Spleen (tissue), 11 donors: ENCODE measurements around the gene TMED6. TPM values are rescaled to one million over a fixed set of nuclear protein-coding genes. Genes with fewer than 3 reads are reported as not detected.

Experiments used
- DNase-seq: peaks from one replicate; pipeline ENCODE4 v3.0.0-alpha.2; 2020
- H3K27ac ChIP-seq, 8 donors: fragments of 200-600 bp; sonication (generic) in 7 of 8; 1 replicate in 4 of 8; 2 replicates in 4 of 8; pipeline versions ENCODE4 v1.5.0 to v1.8.0; 2016 to 2021; ENCODE audit warnings: inconsistent platforms in 4 of 8, mild to moderate bottlenecking in 4 of 8, moderate library complexity in 1 of 8
- H3K27me3 ChIP-seq, 7 donors: fragments of 200-600 bp; sonication (generic) in 6 of 7; replicated peaks in 1 of 7; 1 replicate in 4 of 7; 2 replicates in 3 of 7; pipeline versions ENCODE4 v1.5.0 to v1.8.0; 2016 to 2021; ENCODE audit warnings: inconsistent platforms in 3 of 7, mild to moderate bottlenecking in 1 of 7
- H3K36me3 ChIP-seq, 6 donors: fragments of 200-600 bp; sonication (generic) in 5 of 6; 1 replicate in 4 of 6; 2 replicates in 2 of 6; pipeline versions ENCODE4 v1.5.0 to v1.8.0; 2016 to 2021; ENCODE audit warnings: inconsistent platforms in 2 of 6
- H3K4me1 ChIP-seq, 6 donors: fragments of 200-600 bp; sonication (generic) in 5 of 6; 1 replicate in 3 of 6; 2 replicates in 3 of 6; pipeline versions ENCODE4 v1.5.0 to v1.8.0; 2016 to 2021; ENCODE audit warnings: inconsistent platforms in 3 of 6
- H3K4me3 ChIP-seq, 8 donors: fragments of 200-600 bp; sonication (generic) in 7 of 8; 1 replicate in 4 of 8; 2 replicates in 4 of 8; pipeline versions ENCODE4 v1.5.0 to v1.8.0; 2016 to 2021; ENCODE audit warnings: inconsistent platforms in 4 of 8, mild to moderate bottlenecking in 4 of 8, moderate library complexity in 2 of 8
- H3K9me3 ChIP-seq, 8 donors: fragments of 200-600 bp; sonication (generic) in 7 of 8; 1 replicate in 4 of 8; 2 replicates in 4 of 8; pipeline versions ENCODE4 v1.5.0 to v1.8.0; 2016 to 2021; ENCODE audit warnings: inconsistent platforms in 4 of 8
- POLR2A ChIP-seq, 3 donors: fragments of 450-650 bp; IDR thresholded peaks; one replicate each; pipeline ENCODE4 v1.5.1; 2017; ENCODE audit warnings: antibody characterized with exemption in 3 of 3, mild to moderate bottlenecking in 1 of 3
- POLR2AphosphoS5 ChIP-seq, 3 donors: sonication (generic); formaldehyde crosslinking; IDR thresholded peaks; one replicate each; pipeline ENCODE4 v1.5.1; 2017; ENCODE audit warnings: antibody characterized with exemption in 3 of 3
- WGBS, 5 donors: extraction: QIAGEN DNeasy Blood & Tissue Kit in 3 of 5; methylation state at CpG; one replicate each; pipeline versions ENCODE4 v1.1.5 to v1.1.7; 2013 to 2018; 5-methylcytosine and 5-hydroxymethylcytosine counted together
- intact Hi-C: fragments of 100-400 bp; cut with DNase I; formaldehyde crosslinking; loops from one replicate; pipeline ENCODE4 v1.15.0; 2023; ENCODE audit warnings: low total_unique reads
- polyA plus RNA-seq, 3 donors: library from polyadenylated mRNA; stranded (reverse); fragments of 200-250 nt; gene quantifications; one replicate each; pipeline ENCODE4 v1.2.1, GENCODE V29; 2013
- total RNA-seq, 7 donors: library from RNA; depleted of rRNA in 3 of 7; stranded (reverse); fragments of >200 nt in 3 of 7; fragmentation: NEBNext Ultra II Directional in 4 of 7; extraction: Animal tissue kit (Norgen Biotek cat#: 25700) in 4 of 7; gene quantifications; one replicate each; pipeline versions ENCODE4 v1.1.0 to v1.2.1, GENCODE V29; 2016 to 2021
- TF ChIP-seq, protein P1 (sequence below), 11 experiments: fragments of 200-600 bp in 7 of 11; fragments of 450-650 bp in 4 of 11; sonication (generic) in 4 of 11; IDR thresholded peaks in 8 of 11; conservative IDR thresholded peaks in 3 of 11; 1 replicate in 7 of 11; 2 replicates in 4 of 11; pipeline versions ENCODE4 v1.4.0 to v1.8.0; 2016 to 2021; ENCODE audit warnings: antibody characterized with exemption in 11 of 11, inconsistent platforms in 4 of 11, mild to moderate bottlenecking in 1 of 11
- donor health status: healthy with polysubstance abuse.
- donor health status: DM: no; HTN: no; CAD: no; lungs with moderate emphysema.
- donor health status: DM: no; HTN: no; CAD: no.
- donor health status: Bipolar disorder and iron deficiency.
- donor health status: healthy.
- donor health status: DM: no; HTN: no; CAD: no.
- donor health status: DM: yes; HTN: yes; CAD: no.

The TMED6 gene
- total and polyA plus RNA-seq, 10 donors: 0.59 to 5.2 (median 1.3) TPM; not detected in 2

DNA sequence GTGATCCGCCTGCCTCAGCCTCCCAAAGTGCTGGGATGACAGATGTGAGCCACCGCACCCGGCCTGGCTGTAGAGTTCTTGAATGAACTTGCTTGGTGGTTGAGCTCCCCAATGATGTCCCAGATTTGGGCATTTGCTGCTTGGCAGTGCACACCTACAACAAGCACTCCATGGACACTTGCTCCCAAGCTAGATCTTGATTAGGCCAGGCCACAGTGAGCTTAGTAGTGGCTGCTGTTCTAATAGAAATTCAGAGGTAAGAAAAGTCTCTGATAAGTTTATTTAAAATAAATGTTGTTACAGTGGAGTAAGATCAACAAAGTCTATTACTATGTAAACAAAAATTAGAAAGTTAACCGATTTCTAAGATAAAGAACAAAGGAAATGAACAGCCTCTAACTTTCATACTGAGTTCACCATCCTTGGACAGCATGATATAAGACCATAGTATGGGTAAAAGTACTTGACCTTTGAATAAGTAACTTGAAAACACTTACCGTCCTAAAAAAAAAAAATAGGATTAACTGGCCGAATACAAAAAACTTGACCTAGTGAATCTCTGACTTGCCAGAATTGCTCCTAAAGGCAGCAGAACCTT is 951 bp downstream of the TMED6 start:
- TF ChIP-seq POLR2A (IDR thresholded peaks at IDR 0.05): no peak
- TF ChIP-seq, protein P1, sequence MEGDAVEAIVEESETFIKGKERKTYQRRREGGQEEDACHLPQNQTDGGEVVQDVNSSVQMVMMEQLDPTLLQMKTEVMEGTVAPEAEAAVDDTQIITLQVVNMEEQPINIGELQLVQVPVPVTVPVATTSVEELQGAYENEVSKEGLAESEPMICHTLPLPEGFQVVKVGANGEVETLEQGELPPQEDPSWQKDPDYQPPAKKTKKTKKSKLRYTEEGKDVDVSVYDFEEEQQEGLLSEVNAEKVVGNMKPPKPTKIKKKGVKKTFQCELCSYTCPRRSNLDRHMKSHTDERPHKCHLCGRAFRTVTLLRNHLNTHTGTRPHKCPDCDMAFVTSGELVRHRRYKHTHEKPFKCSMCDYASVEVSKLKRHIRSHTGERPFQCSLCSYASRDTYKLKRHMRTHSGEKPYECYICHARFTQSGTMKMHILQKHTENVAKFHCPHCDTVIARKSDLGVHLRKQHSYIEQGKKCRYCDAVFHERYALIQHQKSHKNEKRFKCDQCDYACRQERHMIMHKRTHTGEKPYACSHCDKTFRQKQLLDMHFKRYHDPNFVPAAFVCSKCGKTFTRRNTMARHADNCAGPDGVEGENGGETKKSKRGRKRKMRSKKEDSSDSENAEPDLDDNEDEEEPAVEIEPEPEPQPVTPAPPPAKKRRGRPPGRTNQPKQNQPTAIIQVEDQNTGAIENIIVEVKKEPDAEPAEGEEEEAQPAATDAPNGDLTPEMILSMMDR (IDR thresholded peaks at IDR 0.05 in 8 of 11, conservative IDR thresholded peaks at IDR 0.05 in 3 of 11): no peak
- no peak for TF ChIP-seq POLR2AphosphoS5 (IDR thresholded peaks at IDR 0.05)
- Histone ChIP-seq H3K27me3 (no peaks in the 10 kb centered on the region), H3K4me1 (peaks cover 0 to 13% (median 2%) of the 10 kb centered on the region in 6 donors), H3K27ac (no peak overlapping the region), H3K9me3 (no peaks in the 10 kb centered on the region), H3K36me3 (peaks cover 0 to 52% (median 11%) of the 10 kb centered on the region in 6 donors), H3K4me3 (no peak overlapping the region)
- WGBS, 5 donors: 80 to 93% (median 86%) methylated on average over 6 of the region's 6 CpGs
- intact Hi-C loops: no loop called here
- DNase-seq: peak; percentile 32

DNA sequence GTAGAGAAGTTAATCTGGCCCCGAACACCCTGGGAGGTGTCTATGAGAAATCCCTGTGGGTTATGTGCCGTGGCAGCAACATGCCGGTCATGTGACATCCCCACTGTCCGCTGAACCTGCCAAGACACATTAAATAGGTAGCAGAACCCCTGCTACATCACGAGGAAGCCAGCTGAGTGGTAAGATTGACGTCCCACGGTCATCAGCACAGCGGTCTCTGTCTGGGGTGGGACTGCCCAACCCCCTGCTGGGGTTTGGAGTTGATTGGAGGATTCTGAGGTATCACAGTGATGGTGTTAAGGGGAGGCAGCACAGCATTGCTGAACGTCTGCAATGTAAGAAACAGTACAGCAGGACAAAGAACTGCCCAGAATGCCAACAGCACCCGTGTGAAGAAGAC is 2.0 kb downstream of the TMED6 start:
- intact Hi-C loops: no loop called here
- 90 to 97% (median 93%) methylated on average over 10 of the region's 10 CpGs for WGBS, 5 donors

DNA sequence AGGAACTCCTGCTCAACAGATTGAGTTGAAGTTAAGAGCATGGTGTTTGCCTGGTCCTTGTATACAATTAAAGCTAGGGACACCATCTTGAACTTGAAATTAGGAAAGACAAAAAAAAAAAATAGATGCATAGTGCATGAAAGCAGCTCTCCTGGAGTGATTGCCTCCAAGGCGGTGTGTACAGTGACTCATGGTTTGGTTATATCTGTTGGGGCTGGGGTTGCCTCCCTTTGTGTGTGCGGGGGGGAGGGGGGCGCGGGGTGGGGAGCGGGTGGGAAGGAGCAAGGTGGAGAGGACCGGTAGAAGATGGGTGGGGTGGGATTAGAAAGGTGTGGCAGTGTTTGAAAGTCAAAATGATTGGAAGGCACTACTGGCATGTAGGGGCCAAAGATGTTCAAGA is 3.4 kb downstream of the TMED6 start:
- TF ChIP-seq, protein P1 (IDR thresholded peaks at IDR 0.05 in 8 of 11, conservative IDR thresholded peaks at IDR 0.05 in 3 of 11): no peak
- TF ChIP-seq POLR2AphosphoS5 (IDR thresholded peaks at IDR 0.05) (no peak), POLR2A (IDR thresholded peaks at IDR 0.05) (no peak)
- WGBS, 5 donors: 92 to 98% (median 97%) methylated on average over 6 of the region's 6 CpGs
- no peak for DNase-seq
- no peak overlapping the region for H3K27ac ChIP-seq
- H3K36me3 ChIP-seq: peaks cover 0 to 67% (median 18%) of the 10 kb centered on the region in 6 donors
- intact Hi-C loops: no loop called here
- no peaks in the 10 kb centered on the region for H3K27me3 ChIP-seq
- no peak overlapping the region for H3K4me3 ChIP-seq
- peaks cover 0 to 17% (median 3%) of the 10 kb centered on the region in 6 donors for H3K4me1 ChIP-seq
- H3K9me3 ChIP-seq: no peaks in the 10 kb centered on the region

More for the DNA sequence above, 2.0 kb downstream of the TMED6 start:
- Histone ChIP-seq H3K4me3 (no peak overlapping the region), H3K4me1 (peaks cover 0 to 17% (median 3%) of the 10 kb centered on the region in 6 donors), H3K36me3 (peaks cover 0 to 60% (median 11%) of the 10 kb centered on the region in 6 donors), H3K9me3 (no peaks in the 10 kb centered on the region), H3K27ac (no peak overlapping the region), H3K27me3 (no peaks in the 10 kb centered on the region)
- DNase-seq: no peak
- TF ChIP-seq POLR2AphosphoS5 (IDR thresholded peaks at IDR 0.05) (no peak), POLR2A (IDR thresholded peaks at IDR 0.05) (no peak)
- TF ChIP-seq, protein P1 (IDR thresholded peaks at IDR 0.05 in 8 of 11, conservative IDR thresholded peaks at IDR 0.05 in 3 of 11): no peak

DNA sequence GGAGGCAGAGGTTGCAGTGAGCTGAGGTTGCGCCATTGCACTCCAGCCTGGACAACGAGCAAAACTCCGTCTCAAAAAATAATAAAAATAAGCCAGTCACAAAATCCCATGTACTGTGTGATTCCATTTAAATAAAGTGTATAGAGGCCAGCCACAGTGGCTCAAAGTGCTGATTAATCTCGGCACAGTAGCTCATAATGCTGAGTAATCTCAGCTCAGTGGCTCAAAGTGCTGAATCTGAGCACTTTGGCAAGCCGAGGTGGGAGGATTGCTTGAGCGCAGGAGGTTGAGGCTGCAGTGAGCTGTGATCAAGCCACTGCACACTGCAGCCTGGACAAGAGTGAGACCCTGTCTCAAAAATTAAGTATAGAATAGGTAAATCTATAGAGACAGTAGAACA is 4.9 kb downstream of the TMED6 start:
- H3K27me3 ChIP-seq: no peaks in the 10 kb centered on the region
- DNase-seq: peak; percentile 23
- intact Hi-C loops: no loop called here
- 79 to 91% (median 87%) methylated on average over 6 of the region's 6 CpGs for WGBS, 5 donors
- no peak for TF ChIP-seq POLR2A (IDR thresholded peaks at IDR 0.05)
- TF ChIP-seq, protein P1 (IDR thresholded peaks at IDR 0.05 in 8 of 11, conservative IDR thresholded peaks at IDR 0.05 in 3 of 11): no peak
- no peak for TF ChIP-seq POLR2AphosphoS5 (IDR thresholded peaks at IDR 0.05)
- no peak overlapping the region for H3K4me3 ChIP-seq
- H3K4me1 ChIP-seq: peaks cover 0 to 26% (median 5%) of the 10 kb centered on the region in 6 donors
- peak overlapping the region in 2 of 8 donors; percentile 10 to 15 for H3K27ac ChIP-seq
- H3K36me3 ChIP-seq: peaks cover 0 to 67% (median 23%) of the 10 kb centered on the region in 6 donors
- H3K9me3 ChIP-seq: no peaks in the 10 kb centered on the region
